ENCODE measurements around the gene MEMO1. TPM values are rescaled to one million over a fixed set of nuclear protein-coding genes. Genes with fewer than 3 reads are reported as not detected.
A peak's percentile ranks its signal among the peaks of the same experiment; 100 is the strongest.
"Not testable (repeated sequence)": the region's sequence is repeated elsewhere in the genome, so short reads cannot be mapped to it uniquely, and the experiment has no call there.

Gene MEMO1
- total RNA-seq, result 52.3 and 55.6 TPM in 2 replicates
- long read RNA-seq, full-length matches to known transcripts, result 14 of 23 reads
- long read RNA-seq, partial matches to known transcripts, result 2 of 23 reads
- long read RNA-seq, other reads (novel, unspliced or antisense), result 7 of 23 reads

GRCh38 chr2:32010670-32011484, at the start of gene MEMO1:
TSS of gene MEMO1 (minus strand) at chr2:32011008. CDS start at chr2:32010247, 761 bp downstream.
- no peaks in the 10 kb centered on the region for H3K9me3 Mint-ChIP-seq (ENCODE audit: low read depth)
- H3K36me3 Mint-ChIP-seq (ENCODE audit: insufficient read depth), result peaks cover 1% of the 10 kb centered on the region
- H3K27me3 Mint-ChIP-seq, result no peaks in the 10 kb centered on the region
- peaks cover 23% of the 10 kb centered on the region for H3K4me1 Mint-ChIP-seq (ENCODE audit: low read depth)
- H3K27ac Mint-ChIP-seq, result peak within 1 kb of the TSS; percentile 93
- peak; percentile 87 for DNase-seq (ENCODE audit: low spot score, unreplicated experiment)
- H3K4me3 Mint-ChIP-seq (ENCODE audit: low read depth), result peak within 1 kb of the TSS; percentile 95
- TF ChIP-seq CTCF (IDR thresholded peaks at IDR 0.05; ENCODE audit: unreplicated experiment), result no peak

- DNase-seq (ENCODE audit: low spot score, unreplicated experiment), result no peak
- no peaks in the 10 kb centered on the region for H3K27me3 Mint-ChIP-seq
- H3K4me3 Mint-ChIP-seq (ENCODE audit: low read depth), result no peak overlapping the region
- H3K27ac Mint-ChIP-seq, result no peak overlapping the region
- no peaks in the 10 kb centered on the region for H3K9me3 Mint-ChIP-seq (ENCODE audit: low read depth)
- peaks cover 6% of the 10 kb centered on the region for H3K4me1 Mint-ChIP-seq (ENCODE audit: low read depth)
- TF ChIP-seq CTCF (IDR thresholded peaks at IDR 0.05; ENCODE audit: unreplicated experiment), result no peak
- no peaks in the 10 kb centered on the region for H3K36me3 Mint-ChIP-seq (ENCODE audit: insufficient read depth)
Observed at GRCh38 chr2:32060266-32060665, 49.5 kb upstream of the MEMO1 start.

GRCh38 chr2:32058130-32058529, 47.3 kb upstream of the MEMO1 start:
- Mint-ChIP-seq H3K9me3 (ENCODE audit: low read depth) (no peaks in the 10 kb centered on the region), H3K27ac (no peak overlapping the region), H3K4me1 (ENCODE audit: low read depth) (peaks cover 4% of the 10 kb centered on the region), H3K4me3 (ENCODE audit: low read depth) (no peak overlapping the region), H3K27me3 (no peaks in the 10 kb centered on the region), H3K36me3 (ENCODE audit: insufficient read depth) (no peaks in the 10 kb centered on the region)
- DNase-seq (ENCODE audit: low spot score, unreplicated experiment), result no peak
- TF ChIP-seq CTCF (IDR thresholded peaks at IDR 0.05; ENCODE audit: unreplicated experiment), result no peak

GRCh38 chr2:32054583-32054982, 43.8 kb upstream of the MEMO1 start:
- not testable (repeated sequence) for H3K9me3 Mint-ChIP-seq (ENCODE audit: low read depth); H3K27me3 Mint-ChIP-seq; H3K4me3 Mint-ChIP-seq (ENCODE audit: low read depth); DNase-seq (ENCODE audit: low spot score, unreplicated experiment); H3K36me3 Mint-ChIP-seq (ENCODE audit: insufficient read depth); H3K27ac Mint-ChIP-seq; H3K4me1 Mint-ChIP-seq (ENCODE audit: low read depth)

DNA sequence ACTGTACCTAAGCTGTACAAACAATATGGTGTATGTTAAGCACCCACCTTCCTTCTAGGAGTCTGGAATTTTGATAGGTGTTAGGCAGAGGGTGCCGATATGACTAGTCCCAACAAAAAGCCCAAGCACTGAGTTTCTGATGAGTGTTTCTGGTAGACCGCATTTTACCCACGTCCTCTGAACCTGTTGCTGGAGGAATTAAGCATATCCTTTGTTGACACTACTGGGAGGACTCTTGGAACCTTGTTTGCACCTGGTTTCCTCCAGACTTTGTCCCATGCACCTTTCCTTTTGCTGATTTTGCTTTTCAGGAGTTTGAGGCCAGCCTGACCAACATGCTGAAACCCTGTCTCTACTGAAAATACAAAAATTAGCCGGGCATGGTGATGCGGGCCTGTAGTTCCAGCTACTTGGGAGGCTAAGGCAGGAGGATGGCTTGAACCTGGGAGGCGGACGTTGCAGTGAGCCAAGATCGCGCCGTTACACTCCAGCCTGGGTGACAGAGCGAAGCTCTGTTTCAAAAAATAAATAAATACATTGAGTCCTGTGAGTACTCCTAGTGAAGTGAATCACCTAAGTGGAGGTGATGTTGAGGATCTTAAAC, 41.1 kb upstream of the MEMO1 start:
- Mint-ChIP-seq H3K4me3 (ENCODE audit: low read depth) (no peak overlapping the region), H3K36me3 (ENCODE audit: insufficient read depth) (no peaks in the 10 kb centered on the region), H3K27me3 (no peaks in the 10 kb centered on the region), H3K27ac (peak overlapping the region; percentile 56), H3K4me1 (ENCODE audit: low read depth) (no peaks in the 10 kb centered on the region), H3K9me3 (ENCODE audit: low read depth) (no peaks in the 10 kb centered on the region)
- no peak for DNase-seq (ENCODE audit: low spot score, unreplicated experiment)
- no peak for TF ChIP-seq CTCF (IDR thresholded peaks at IDR 0.05; ENCODE audit: unreplicated experiment)
